K562 (cell line): ENCODE data around the gene FARP1.

Experiments used
- CTCF ChIP-seq, 3 experiments: IDR thresholded peaks in 2 of 3; conservative IDR thresholded peaks in 1 of 3; 2 replicates each; pipeline ENCODE4 v1.5.1; 2011 to 2012; ENCODE audit warnings: low read length in 3 of 3, mild to moderate bottlenecking in 3 of 3, control low read depth in 2 of 3, improper control_type of control experiment in 1 of 3, inconsistent platforms in 1 of 3, low read depth in 1 of 3, mixed read lengths in 1 of 3, moderate library complexity in 1 of 3; ENCODE audit not compliant: insufficient read depth in 2 of 3
- GABPA ChIP-seq: fragments of 200-800 bp; sonication (Bioruptor generic); conservative IDR thresholded peaks from 2 replicates; pipeline ENCODE4 v1.6.1; 2016; ENCODE audit warnings: low read depth, missing genetic modification characterization, missing compliant biosample characterization

- TF ChIP-seq GABPA (tag), result no peak
- no peak for TF ChIP-seq CTCF (IDR thresholded peaks at IDR 0.05 in 2 of 3, conservative IDR thresholded peaks at IDR 0.05 in 1 of 3; ENCODE audit: insufficient read depth in 2 of 3, low read depth in 1 of 3, low read length in 3 of 3)
Measured at GRCh38 chr13:98415326-98416070, 272.6 kb downstream of the FARP1 start.
